ENCODE measurements around the gene GPC1. TPM values are rescaled to one million over a fixed set of nuclear protein-coding genes. Genes with fewer than 3 reads are reported as not detected.

The GPC1 gene
- total and polyA plus RNA-seq, 2 of the 13 experiments (the other 11 are each of a cell fraction or from before 2014, with no cell fraction given): 4.0 to 5.5 TPM

GRCh38 chr2:240468303-240469238 is 33.1 kb downstream of the GPC1 start:
- in situ Hi-C loops (cut with HindIII; ENCODE audit: extremely low pct_ligation_motif_present, low pct_unique_long_range_greater_than_20kb): no loop called here
- no TSS peak for BruUV-seq (replicated peaks)
- peaks cover 12% of the 10 kb centered on the region; the same call in 1 of the 2 replicates for H3K4me1 ChIP-seq (ENCODE audit: insufficient read depth, low read length)
- WGBS (ENCODE audit: low lambda C conversion rate): 98% methylated on average over 10 of the region's 20 CpGs
- H3K9me3 ChIP-seq (ENCODE audit: low read length): peaks cover 6% of the 10 kb centered on the region; the same call in 1 of the 2 replicates
- H2AFZ ChIP-seq (ENCODE audit: low read length): no peak overlapping the region
- no peaks in the 10 kb centered on the region for H4K20me1 ChIP-seq (ENCODE audit: insufficient read depth, low read length)
- no peak for TF ChIP-seq PHB2 (IDR thresholded peaks at IDR 0.05; ENCODE audit: partially characterized antibody)
- no peak for TF ChIP-seq CC2D1A (CRISPR knock-in tag; IDR thresholded peaks at IDR 0.05)
- TF ChIP-seq ATF5 (CRISPR knock-in tag; IDR thresholded peaks at IDR 0.05; ENCODE audit: low read depth): no peak
- TF ChIP-seq ZBTB1 (CRISPR knock-in tag; IDR thresholded peaks at IDR 0.05; ENCODE audit: borderline replicate concordance): no peak
- TF ChIP-seq U2AF1 (optimal IDR thresholded peaks at IDR 0.05; ENCODE audit: low read depth, low read length): no peak
- peak; percentile 17 for TF ChIP-seq AGO2 (optimal IDR thresholded peaks at IDR 0.05; ENCODE audit: low read depth, low read length)
- no peak for TF ChIP-seq HNRNPH1 (optimal IDR thresholded peaks at IDR 0.05; ENCODE audit: low read depth, low read length)
- peak; percentile 26 for TF ChIP-seq HNRNPLL (IDR thresholded peaks at IDR 0.05; ENCODE audit: low read depth, low read length, poor library complexity, severe bottlenecking)
- TF ChIP-seq AGO1 (IDR thresholded peaks at IDR 0.05; ENCODE audit: low read depth, low read length, poor library complexity, severe bottlenecking): peak; percentile 41
- peak; percentile 20; the same call in 1 of the 2 replicates for TF ChIP-seq POLR2G (IDR thresholded peaks at IDR 0.05; ENCODE audit: low read depth, low read length)
- no peak overlapping the region for H3K4me3 ChIP-seq (replicated peaks in 1 of 3; ENCODE audit: insufficient read depth in 1 of 3, low read depth in 2 of 3, low read length in 3 of 3)
- H3K36me3 ChIP-seq (replicated peaks in 1 of 2; ENCODE audit: control insufficient read depth in 1 of 2, insufficient read depth in 2 of 2, low read length in 2 of 2): no peaks in the 10 kb centered on the region
- H3K4me2 ChIP-seq (ENCODE audit: low read depth, low read length): no peak overlapping the region
- FAIRE-seq: no peak
- no peak for ATAC-seq
- no peaks in the 10 kb centered on the region for H3K79me2 ChIP-seq (ENCODE audit: insufficient read depth, low read length)
- no peak overlapping the region for H3K9ac ChIP-seq (ENCODE audit: insufficient read depth, low read depth, low read length)
- POLR2A ChIA-PET: no interaction called here
- no peak for DNase-seq (ENCODE audit: low spot score)
- CTCF ChIA-PET (ENCODE audit: low intra/inter-chr PET ratio, low total read pairs): no interaction called here
- H3K27me3 ChIP-seq (ENCODE audit: control insufficient read depth in 1 of 2, insufficient read depth in 2 of 2, low read length in 2 of 2): no peaks in the 10 kb centered on the region
- intact Hi-C loops (cut with micrococcal nuclease; ENCODE audit: unreplicated experiment): no loop called here
- no peak overlapping the region for H3K27ac ChIP-seq (ENCODE audit: extremely low read length, insufficient read depth, low read length)
